Measurements from ENCODE around the gene AUH. TPM values are rescaled to one million over a fixed set of nuclear protein-coding genes. Genes with fewer than 3 reads are reported as not detected.

Gene AUH
- total RNA-seq, 2 donors from 2014 or later: 27.4 to 36.1 TPM

DNA sequence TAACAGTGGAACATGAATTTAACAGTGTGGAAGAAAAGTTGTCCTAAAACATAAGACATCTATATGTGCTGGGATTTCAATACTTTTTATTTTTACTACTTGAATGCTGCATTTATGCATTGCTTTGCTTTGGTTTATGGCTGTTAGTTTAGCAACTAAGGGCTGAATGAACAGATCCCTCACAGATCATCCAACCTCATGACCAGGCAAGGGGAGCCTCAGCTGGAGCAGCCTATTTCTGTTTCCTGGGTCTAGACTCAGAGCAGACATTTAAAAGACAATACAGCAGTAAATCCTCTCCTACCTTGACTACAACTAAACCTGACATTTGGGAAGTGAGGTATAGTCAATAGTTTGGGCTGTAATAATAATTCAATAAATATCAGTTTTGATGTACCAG is 163.3 kb downstream of the AUH start:
- no peak for DNase-seq (ENCODE audit: low spot score)
- Histone ChIP-seq H3K27me3 (replicated peaks; ENCODE audit: insufficient read depth) (no peaks in the 10 kb centered on the region), H3K9me3 (peaks cover 9% of the 10 kb centered on the region), H3K36me3 (no peaks in the 10 kb centered on the region), H3K4me1 (ENCODE audit: control insufficient read depth in 1 of 2, low read depth in 2 of 2) (peaks cover 13 to 25% of the 10 kb centered on the region in 2 donors), H3K4me3 (no peak overlapping the region), H3K27ac (no peak overlapping the region)
- TF ChIP-seq, protein P1, sequence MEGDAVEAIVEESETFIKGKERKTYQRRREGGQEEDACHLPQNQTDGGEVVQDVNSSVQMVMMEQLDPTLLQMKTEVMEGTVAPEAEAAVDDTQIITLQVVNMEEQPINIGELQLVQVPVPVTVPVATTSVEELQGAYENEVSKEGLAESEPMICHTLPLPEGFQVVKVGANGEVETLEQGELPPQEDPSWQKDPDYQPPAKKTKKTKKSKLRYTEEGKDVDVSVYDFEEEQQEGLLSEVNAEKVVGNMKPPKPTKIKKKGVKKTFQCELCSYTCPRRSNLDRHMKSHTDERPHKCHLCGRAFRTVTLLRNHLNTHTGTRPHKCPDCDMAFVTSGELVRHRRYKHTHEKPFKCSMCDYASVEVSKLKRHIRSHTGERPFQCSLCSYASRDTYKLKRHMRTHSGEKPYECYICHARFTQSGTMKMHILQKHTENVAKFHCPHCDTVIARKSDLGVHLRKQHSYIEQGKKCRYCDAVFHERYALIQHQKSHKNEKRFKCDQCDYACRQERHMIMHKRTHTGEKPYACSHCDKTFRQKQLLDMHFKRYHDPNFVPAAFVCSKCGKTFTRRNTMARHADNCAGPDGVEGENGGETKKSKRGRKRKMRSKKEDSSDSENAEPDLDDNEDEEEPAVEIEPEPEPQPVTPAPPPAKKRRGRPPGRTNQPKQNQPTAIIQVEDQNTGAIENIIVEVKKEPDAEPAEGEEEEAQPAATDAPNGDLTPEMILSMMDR (IDR thresholded peaks at IDR 0.05): no peak
- ATAC-seq (ENCODE audit: insufficient number of reproducible peaks, low FRiP score, low read depth): no peak

DNA sequence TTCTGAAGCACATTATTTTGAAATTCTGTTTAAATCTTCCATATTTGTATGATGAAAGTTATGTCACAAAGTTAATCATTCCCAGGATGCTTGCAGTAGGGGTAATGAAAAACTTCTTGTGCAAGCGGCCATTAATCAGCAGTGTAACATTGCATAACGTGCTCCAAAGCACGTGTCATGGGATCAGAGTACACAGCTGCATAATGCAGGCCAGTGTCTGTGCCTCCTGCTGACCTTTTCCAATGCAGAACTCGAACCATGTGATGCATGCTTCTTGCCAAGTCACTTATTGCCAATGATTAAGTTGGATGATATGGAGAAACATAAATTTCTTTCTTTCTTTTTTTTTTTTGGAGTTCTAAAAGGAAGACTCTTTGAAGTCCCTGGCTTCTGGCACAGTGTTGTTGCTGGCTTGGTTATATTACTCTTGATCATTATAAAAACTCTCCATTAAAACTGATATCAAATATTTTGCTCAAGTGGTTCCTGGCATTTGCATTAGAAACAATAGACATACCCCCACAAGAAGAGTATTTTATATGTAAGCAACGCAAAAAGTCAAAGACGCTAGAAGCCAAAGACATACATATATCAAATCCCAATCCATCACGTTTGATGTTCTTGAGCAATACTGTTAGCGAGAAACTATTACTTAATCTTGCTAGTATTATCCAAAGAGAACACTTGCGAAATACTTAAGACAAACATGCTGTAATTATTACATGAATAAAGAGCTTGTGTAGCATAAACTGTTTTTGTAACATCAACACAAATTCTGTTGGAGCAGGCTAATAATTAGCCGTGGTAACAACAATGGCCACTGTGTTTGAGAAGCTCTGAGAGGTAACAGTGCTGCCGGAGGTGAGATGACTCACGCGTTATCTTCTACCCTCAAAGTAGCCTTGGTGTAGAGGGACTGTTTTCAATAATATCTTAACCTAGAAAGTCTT is 164.2 kb downstream of the AUH start:
- ATAC-seq (ENCODE audit: insufficient number of reproducible peaks, low FRiP score, low read depth): peak; percentile 33
- DNase-seq (ENCODE audit: low spot score): peak; percentile 44
- TF ChIP-seq, protein P1 (IDR thresholded peaks at IDR 0.05): no peak
- Histone ChIP-seq H3K36me3 (no peaks in the 10 kb centered on the region), H3K9me3 (peaks cover 5% of the 10 kb centered on the region), H3K27ac (peak overlapping the region; percentile 6 to 32), H3K27me3 (replicated peaks; ENCODE audit: insufficient read depth) (no peaks in the 10 kb centered on the region), H3K4me1 (ENCODE audit: control insufficient read depth in 1 of 2, low read depth in 2 of 2) (peaks cover 15 to 31% of the 10 kb centered on the region in 2 donors), H3K4me3 (no peak overlapping the region)

DNA sequence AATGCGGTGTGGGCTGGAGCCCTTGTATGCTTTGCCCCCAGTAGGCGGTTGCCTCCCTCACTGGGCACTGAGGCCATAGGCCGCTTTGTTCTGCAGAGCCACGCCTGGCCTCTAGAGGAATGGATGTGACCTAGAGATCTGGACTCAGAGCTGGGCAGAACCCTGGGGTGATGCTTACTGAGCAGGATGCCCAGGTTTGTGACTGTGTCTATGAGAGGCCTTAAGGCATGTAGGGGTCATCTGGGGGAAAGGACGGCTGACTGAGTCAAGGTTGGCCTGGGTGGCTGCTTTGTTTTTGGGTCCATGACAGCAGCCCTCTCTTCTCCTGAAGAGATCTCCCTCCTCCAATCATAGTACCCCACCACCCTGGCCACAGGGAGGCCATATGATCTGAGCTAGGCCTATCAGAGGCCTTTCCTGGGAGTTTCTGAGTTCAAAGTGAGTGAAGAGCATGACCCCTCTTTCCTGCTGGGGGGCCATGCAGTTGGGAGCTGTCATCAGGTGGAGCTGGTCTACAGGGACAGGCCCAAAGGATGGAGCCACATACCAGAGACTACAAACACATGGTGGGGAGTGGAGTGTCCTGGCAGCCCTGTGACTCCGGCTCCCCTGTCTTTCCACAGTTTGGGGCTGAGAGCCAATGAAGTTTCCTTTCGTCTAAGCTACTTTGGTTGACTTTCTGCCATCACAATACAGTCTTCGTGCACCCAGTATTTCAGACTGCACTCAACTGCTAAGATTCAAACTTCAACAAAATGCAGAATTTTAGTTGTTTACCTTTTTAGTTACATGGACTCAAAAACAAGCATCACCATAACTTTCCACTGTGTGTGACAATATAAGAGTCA is 165.4 kb downstream of the AUH start:
- Histone ChIP-seq H3K36me3 (no peaks in the 10 kb centered on the region), H3K4me3 (no peak overlapping the region), H3K9me3 (peaks cover 5% of the 10 kb centered on the region), H3K27ac (peak overlapping the region in 1 of 2 donors; percentile 32), H3K27me3 (replicated peaks; ENCODE audit: insufficient read depth) (no peaks in the 10 kb centered on the region), H3K4me1 (ENCODE audit: control insufficient read depth in 1 of 2, low read depth in 2 of 2) (peaks cover 24 to 43% of the 10 kb centered on the region in 2 donors)
- ATAC-seq (ENCODE audit: insufficient number of reproducible peaks, low FRiP score, low read depth): no peak
- no peak for DNase-seq (ENCODE audit: low spot score)
- TF ChIP-seq, protein P1 (IDR thresholded peaks at IDR 0.05): no peak

DNA sequence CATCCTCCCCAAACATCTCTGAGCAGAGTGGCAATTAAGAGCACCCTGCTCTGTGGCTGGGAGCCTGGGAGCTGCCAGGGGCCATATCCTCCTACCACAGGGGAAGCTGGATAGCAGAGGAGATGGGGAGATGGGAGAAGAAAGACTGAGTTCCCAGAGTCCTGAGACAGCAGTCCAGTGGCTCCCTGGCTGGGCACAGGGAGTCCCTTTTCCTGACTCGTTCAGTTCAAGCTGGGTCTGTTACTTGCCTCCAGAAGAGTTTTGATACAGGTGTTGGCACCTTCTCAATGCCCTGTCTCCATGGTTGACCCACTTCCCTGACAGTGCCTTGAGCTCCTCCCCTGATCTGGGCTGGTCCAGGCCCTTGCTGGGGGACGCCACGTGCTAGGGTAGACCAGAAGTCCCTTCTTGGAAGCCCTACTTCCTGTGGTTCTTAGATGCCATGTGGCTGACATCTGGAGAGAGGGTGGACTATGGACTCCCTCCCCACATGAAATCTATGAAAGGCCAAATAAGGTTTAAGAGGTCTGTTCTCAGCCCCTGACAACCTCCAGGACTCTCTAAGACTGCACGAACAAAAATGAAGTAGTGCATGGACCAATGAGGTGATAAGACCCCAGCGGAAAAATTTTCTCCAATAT is 166.2 kb downstream of the AUH start:
- TF ChIP-seq, protein P1 (IDR thresholded peaks at IDR 0.05): no peak
- DNase-seq (ENCODE audit: low spot score) (no peak), ATAC-seq (ENCODE audit: insufficient number of reproducible peaks, low FRiP score, low read depth) (no peak)
- H3K36me3 ChIP-seq: no peaks in the 10 kb centered on the region
- H3K9me3 ChIP-seq: no peaks in the 10 kb centered on the region
- peaks cover 24 to 47% of the 10 kb centered on the region in 2 donors for H3K4me1 ChIP-seq (ENCODE audit: control insufficient read depth in 1 of 2, low read depth in 2 of 2)
- no peak overlapping the region for H3K27ac ChIP-seq
- no peaks in the 10 kb centered on the region for H3K27me3 ChIP-seq (replicated peaks; ENCODE audit: insufficient read depth)
- no peak overlapping the region for H3K4me3 ChIP-seq

Measured in thoracic aorta (tissue), 2 donors.